Gastrocnemius medialis (tissue), 4 donors: ENCODE measurements around the gene LACTBL1. TPM values are rescaled to one million over a fixed set of nuclear protein-coding genes. Genes with fewer than 3 reads are reported as not detected.

Source experiments
- ATAC-seq, 2 donors: fragments of 150-250 bp; one replicate each; pipeline ENCODE4 v1.9.1; 2016
- DNase-seq, 2 donors: peaks; one replicate each; pipeline ENCODE4 v3.0.0-alpha.2; 2019
- H3K27ac ChIP-seq, 4 donors: fragments of 200-600 bp; sonication (generic); 1 replicate in 1 of 4; 2 replicates in 3 of 4; pipeline ENCODE4 v1.5.1; 2016 to 2018; ENCODE audit warnings: mild to moderate bottlenecking in 2 of 4, moderate library complexity in 1 of 4
- H3K27me3 ChIP-seq, 3 donors: fragments of 200-600 bp; sonication (generic) in 2 of 3; 1 replicate in 1 of 3; 2 replicates in 2 of 3; pipeline versions ENCODE4 v1.5.1 to v1.6.0; 2016 to 2019; ENCODE audit warnings: mild to moderate bottlenecking in 1 of 3, moderate library complexity in 1 of 3
- H3K36me3 ChIP-seq, 2 donors: fragments of 200-600 bp; sonication (generic) in 1 of 2; one replicate each; pipeline ENCODE4 v1.5.1; 2017 to 2018
- H3K4me1 ChIP-seq, 2 donors: fragments of 200-600 bp; sonication (generic) in 1 of 2; one replicate each; pipeline ENCODE4 v1.5.1; 2016 to 2017; ENCODE audit warnings: mild to moderate bottlenecking in 2 of 2
- H3K4me3 ChIP-seq, 4 donors: fragments of 200-600 bp; sonication (generic) in 3 of 4; 1 replicate in 1 of 4; 2 replicates in 3 of 4; pipeline ENCODE4 v1.5.1; 2016 to 2019; ENCODE audit warnings: mild to moderate bottlenecking in 2 of 4
- H3K9me3 ChIP-seq, 3 donors: fragments of 200-600 bp; sonication (generic) in 2 of 3; 1 replicate in 1 of 3; 2 replicates in 2 of 3; pipeline ENCODE4 v1.5.1; 2016 to 2019
- CTCF ChIP-seq, 5 experiments: fragments of 450-650 bp in 3 of 5; fragments of 200-600 bp in 2 of 5; sonication (generic) in 2 of 5; IDR thresholded peaks in 4 of 5; conservative IDR thresholded peaks in 1 of 5; 1 replicate in 4 of 5; 2 replicates in 1 of 5; pipeline ENCODE4 v1.5.1; 2016 to 2019; ENCODE audit warnings: antibody characterized with exemption in 5 of 5, mild to moderate bottlenecking in 3 of 5, moderate library complexity in 3 of 5
- POLR2A ChIP-seq, 2 donors: fragments of 450-650 bp; IDR thresholded peaks; one replicate each; pipeline ENCODE4 v1.6.1; 2017; ENCODE audit warnings: antibody characterized with exemption in 2 of 2, mild to moderate bottlenecking in 2 of 2, moderate library complexity in 2 of 2
- in situ Hi-C, 4 donors: fragments of 200-750 bp; cut with MboI; loops; one replicate each; pipeline versions ENCODE4 v1.15.0 to v1.8.0; 2017; ENCODE audit warnings: low sequenced_read_pairs in 4 of 4
- intact Hi-C: fragments of 100-400 bp; cut with DNase I; formaldehyde crosslinking; loops from one replicate; pipeline ENCODE4 v1.15.1; 2023; ENCODE audit warnings: low total_unique reads
- total RNA-seq, 4 donors: library from RNA; depleted of rRNA; stranded (reverse); fragments of >200 nt; gene quantifications; one replicate each; pipeline versions ENCODE4 v1.1.0 to v1.2.3, GENCODE V29; 2016

The LACTBL1 gene
- total RNA-seq, 4 donors from 2014 or later, result not detected

GRCh38 chr1:22913421-22914141 lies 59.1 kb downstream of the LACTBL1 start:
- H3K9me3 ChIP-seq, result no peaks in the 10 kb centered on the region
- no peaks in the 10 kb centered on the region for H3K36me3 ChIP-seq
- intact Hi-C loops, result no loop called here
- DNase-seq (no peak), ATAC-seq (no peak)
- in situ Hi-C loops, result no loop called here
- no peak overlapping the region for H3K27ac ChIP-seq
- TF ChIP-seq POLR2A (IDR thresholded peaks at IDR 0.05) (no peak), CTCF (IDR thresholded peaks at IDR 0.05 in 4 of 5, conservative IDR thresholded peaks at IDR 0.05 in 1 of 5) (no peak)
- H3K4me3 ChIP-seq, result no peak overlapping the region
- H3K4me1 ChIP-seq, result no peaks in the 10 kb centered on the region
- peaks cover 0 to 4% (median 2%) of the 10 kb centered on the region in 3 donors for H3K27me3 ChIP-seq

- DNase-seq (no peak), ATAC-seq (no peak)
- H3K27ac ChIP-seq, result no peak overlapping the region
- H3K4me1 ChIP-seq, result no peaks in the 10 kb centered on the region
- in situ Hi-C loops (no loop called here), intact Hi-C loops (no loop called here)
- H3K9me3 ChIP-seq, result no peaks in the 10 kb centered on the region
- H3K4me3 ChIP-seq, result no peak overlapping the region
- H3K27me3 ChIP-seq, result peaks cover 0 to 4% (median 2%) of the 10 kb centered on the region in 3 donors
- TF ChIP-seq CTCF (IDR thresholded peaks at IDR 0.05 in 4 of 5, conservative IDR thresholded peaks at IDR 0.05 in 1 of 5) (no peak), POLR2A (IDR thresholded peaks at IDR 0.05) (no peak)
- H3K36me3 ChIP-seq, result no peaks in the 10 kb centered on the region
These were observed 60.4 kb downstream of the LACTBL1 start for GRCh38 chr1:22912311-22912710.

GRCh38 chr1:22910986-22911651 lies 61.5 kb downstream of the LACTBL1 start:
- H3K36me3 ChIP-seq, result no peaks in the 10 kb centered on the region
- H3K27me3 ChIP-seq, result peaks cover 0 to 2% (median 0%) of the 10 kb centered on the region in 3 donors
- H3K27ac ChIP-seq, result no peak overlapping the region
- no peaks in the 10 kb centered on the region for H3K9me3 ChIP-seq
- H3K4me1 ChIP-seq, result no peaks in the 10 kb centered on the region
- intact Hi-C loops, result no loop called here
- no peak overlapping the region for H3K4me3 ChIP-seq
- DNase-seq (no peak), ATAC-seq (no peak)
- in situ Hi-C loops, result no loop called here
- TF ChIP-seq CTCF (IDR thresholded peaks at IDR 0.05 in 4 of 5, conservative IDR thresholded peaks at IDR 0.05 in 1 of 5) (no peak), POLR2A (IDR thresholded peaks at IDR 0.05) (no peak)

GRCh38 chr1:22910286-22910685 lies 62.4 kb downstream of the LACTBL1 start:
- ATAC-seq, result no peak
- Histone ChIP-seq H3K9me3 (no peaks in the 10 kb centered on the region), H3K4me3 (no peak overlapping the region), H3K27me3 (no peaks in the 10 kb centered on the region), H3K27ac (no peak overlapping the region), H3K36me3 (no peaks in the 10 kb centered on the region), H3K4me1 (no peaks in the 10 kb centered on the region)
- intact Hi-C loops, result no loop called here
- in situ Hi-C loops, result no loop called here
- TF ChIP-seq CTCF (IDR thresholded peaks at IDR 0.05 in 4 of 5, conservative IDR thresholded peaks at IDR 0.05 in 1 of 5), result no peak
- TF ChIP-seq POLR2A (IDR thresholded peaks at IDR 0.05), result no peak
- no peak for DNase-seq
